ENCODE results near the gene AUTS2.

DNA sequence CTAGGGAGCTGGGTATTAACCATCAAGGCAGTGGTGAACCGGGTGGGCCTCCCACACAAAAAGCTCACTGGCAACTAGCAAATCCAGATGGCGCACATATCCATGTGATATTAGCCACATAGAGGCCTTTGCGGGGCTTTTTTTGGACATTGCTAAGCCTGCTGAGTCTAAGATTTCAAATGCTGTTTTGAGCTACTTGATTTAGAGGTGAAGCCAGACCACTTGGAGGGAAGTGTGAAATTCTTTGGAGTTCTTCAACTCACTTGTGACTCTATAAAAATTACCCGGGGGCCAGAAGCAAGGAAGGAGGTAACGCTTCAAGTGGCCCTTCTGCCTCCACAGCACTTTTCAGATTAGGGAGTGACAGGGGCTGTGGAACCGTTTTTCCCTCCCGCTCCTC lies 913.9 kb downstream of the AUTS2 start:
- TF ChIP-seq, protein P1, sequence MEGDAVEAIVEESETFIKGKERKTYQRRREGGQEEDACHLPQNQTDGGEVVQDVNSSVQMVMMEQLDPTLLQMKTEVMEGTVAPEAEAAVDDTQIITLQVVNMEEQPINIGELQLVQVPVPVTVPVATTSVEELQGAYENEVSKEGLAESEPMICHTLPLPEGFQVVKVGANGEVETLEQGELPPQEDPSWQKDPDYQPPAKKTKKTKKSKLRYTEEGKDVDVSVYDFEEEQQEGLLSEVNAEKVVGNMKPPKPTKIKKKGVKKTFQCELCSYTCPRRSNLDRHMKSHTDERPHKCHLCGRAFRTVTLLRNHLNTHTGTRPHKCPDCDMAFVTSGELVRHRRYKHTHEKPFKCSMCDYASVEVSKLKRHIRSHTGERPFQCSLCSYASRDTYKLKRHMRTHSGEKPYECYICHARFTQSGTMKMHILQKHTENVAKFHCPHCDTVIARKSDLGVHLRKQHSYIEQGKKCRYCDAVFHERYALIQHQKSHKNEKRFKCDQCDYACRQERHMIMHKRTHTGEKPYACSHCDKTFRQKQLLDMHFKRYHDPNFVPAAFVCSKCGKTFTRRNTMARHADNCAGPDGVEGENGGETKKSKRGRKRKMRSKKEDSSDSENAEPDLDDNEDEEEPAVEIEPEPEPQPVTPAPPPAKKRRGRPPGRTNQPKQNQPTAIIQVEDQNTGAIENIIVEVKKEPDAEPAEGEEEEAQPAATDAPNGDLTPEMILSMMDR (IDR thresholded peaks at IDR 0.05): no peak
- TF ChIP-seq, protein P2, sequence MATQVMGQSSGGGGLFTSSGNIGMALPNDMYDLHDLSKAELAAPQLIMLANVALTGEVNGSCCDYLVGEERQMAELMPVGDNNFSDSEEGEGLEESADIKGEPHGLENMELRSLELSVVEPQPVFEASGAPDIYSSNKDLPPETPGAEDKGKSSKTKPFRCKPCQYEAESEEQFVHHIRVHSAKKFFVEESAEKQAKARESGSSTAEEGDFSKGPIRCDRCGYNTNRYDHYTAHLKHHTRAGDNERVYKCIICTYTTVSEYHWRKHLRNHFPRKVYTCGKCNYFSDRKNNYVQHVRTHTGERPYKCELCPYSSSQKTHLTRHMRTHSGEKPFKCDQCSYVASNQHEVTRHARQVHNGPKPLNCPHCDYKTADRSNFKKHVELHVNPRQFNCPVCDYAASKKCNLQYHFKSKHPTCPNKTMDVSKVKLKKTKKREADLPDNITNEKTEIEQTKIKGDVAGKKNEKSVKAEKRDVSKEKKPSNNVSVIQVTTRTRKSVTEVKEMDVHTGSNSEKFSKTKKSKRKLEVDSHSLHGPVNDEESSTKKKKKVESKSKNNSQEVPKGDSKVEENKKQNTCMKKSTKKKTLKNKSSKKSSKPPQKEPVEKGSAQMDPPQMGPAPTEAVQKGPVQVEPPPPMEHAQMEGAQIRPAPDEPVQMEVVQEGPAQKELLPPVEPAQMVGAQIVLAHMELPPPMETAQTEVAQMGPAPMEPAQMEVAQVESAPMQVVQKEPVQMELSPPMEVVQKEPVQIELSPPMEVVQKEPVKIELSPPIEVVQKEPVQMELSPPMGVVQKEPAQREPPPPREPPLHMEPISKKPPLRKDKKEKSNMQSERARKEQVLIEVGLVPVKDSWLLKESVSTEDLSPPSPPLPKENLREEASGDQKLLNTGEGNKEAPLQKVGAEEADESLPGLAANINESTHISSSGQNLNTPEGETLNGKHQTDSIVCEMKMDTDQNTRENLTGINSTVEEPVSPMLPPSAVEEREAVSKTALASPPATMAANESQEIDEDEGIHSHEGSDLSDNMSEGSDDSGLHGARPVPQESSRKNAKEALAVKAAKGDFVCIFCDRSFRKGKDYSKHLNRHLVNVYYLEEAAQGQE (IDR thresholded peaks at IDR 0.05; ENCODE audit: insufficient read depth in 1 of 2, low read depth in 2 of 2, low read length in 1 of 2): no peak
- TF ChIP-seq POLR2AphosphoS5 (IDR thresholded peaks at IDR 0.05; ENCODE audit: low read depth, low read length): no peak
- TF ChIP-seq TCF7L2 (IDR thresholded peaks at IDR 0.05; ENCODE audit: low read depth, low read length): no peak

All from Panc1 (cell line).